ENCODE measurements around the gene EPHA8. TPM values are rescaled to one million over a fixed set of nuclear protein-coding genes. Genes with fewer than 3 reads are reported as not detected.

Gene EPHA8
- polyA plus RNA-seq, 1 experiment = not detected

DNA sequence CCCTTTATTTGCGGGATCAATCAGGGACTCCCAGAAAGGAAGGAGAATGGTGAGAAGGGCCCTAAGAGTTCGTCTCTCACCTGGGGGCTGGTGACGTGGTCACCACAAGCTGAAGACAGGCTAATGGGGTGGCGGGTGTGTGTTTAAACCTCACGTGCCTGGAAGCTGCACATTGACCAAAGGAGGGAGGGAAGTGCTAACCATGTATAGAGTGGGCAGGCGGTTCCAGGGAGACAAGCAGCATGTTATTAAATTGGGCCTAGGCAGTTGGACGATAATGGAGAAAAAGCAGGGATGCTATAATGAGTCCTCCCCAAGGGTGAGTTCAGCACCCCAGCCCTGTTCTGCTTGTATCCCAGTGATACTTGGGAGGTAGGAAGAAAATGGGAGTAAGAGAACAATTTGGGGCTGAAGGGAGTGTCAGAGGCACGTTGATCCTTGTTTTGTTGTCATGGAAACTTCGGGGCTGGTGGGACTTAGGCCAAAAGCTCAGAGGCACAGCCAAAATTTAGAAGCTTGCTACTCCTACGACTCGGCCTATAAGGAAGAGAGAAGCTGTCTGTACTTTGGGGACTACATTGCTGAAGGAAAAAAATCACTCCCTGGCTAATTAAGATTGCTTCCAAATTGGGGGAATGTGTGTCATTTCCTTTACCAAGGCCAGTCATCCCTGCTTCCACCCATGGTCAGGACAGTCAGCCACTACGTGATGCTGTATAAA, 33.2 kb upstream of the EPHA8 start:
- CTCF ChIA-PET = no interaction called here
- no peak for DNase-seq (ENCODE audit: low read depth, low spot score)
- no peaks in the 10 kb centered on the region for H3K9me3 ChIP-seq (ENCODE audit: control insufficient read depth, insufficient read depth, low read length)
- no peaks in the 10 kb centered on the region for H3K27me3 ChIP-seq (ENCODE audit: control insufficient read depth, insufficient read depth, low read length)
- no peak overlapping the region for H3K4me3 ChIP-seq (ENCODE audit: low read depth, low read length)
- no peak overlapping the region for H3K27ac ChIP-seq (ENCODE audit: low read depth, low read length)
- POLR2A ChIA-PET = interaction anchor here (0.5 kb wide), 1 partner anchor 109 kb away, joined by 3 read pairs; no protein-coding TSS in a partner anchor
- TF ChIP-seq, protein P1, sequence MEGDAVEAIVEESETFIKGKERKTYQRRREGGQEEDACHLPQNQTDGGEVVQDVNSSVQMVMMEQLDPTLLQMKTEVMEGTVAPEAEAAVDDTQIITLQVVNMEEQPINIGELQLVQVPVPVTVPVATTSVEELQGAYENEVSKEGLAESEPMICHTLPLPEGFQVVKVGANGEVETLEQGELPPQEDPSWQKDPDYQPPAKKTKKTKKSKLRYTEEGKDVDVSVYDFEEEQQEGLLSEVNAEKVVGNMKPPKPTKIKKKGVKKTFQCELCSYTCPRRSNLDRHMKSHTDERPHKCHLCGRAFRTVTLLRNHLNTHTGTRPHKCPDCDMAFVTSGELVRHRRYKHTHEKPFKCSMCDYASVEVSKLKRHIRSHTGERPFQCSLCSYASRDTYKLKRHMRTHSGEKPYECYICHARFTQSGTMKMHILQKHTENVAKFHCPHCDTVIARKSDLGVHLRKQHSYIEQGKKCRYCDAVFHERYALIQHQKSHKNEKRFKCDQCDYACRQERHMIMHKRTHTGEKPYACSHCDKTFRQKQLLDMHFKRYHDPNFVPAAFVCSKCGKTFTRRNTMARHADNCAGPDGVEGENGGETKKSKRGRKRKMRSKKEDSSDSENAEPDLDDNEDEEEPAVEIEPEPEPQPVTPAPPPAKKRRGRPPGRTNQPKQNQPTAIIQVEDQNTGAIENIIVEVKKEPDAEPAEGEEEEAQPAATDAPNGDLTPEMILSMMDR (IDR thresholded peaks at IDR 0.05; ENCODE audit: low read depth, low read length) = no peak

DNA sequence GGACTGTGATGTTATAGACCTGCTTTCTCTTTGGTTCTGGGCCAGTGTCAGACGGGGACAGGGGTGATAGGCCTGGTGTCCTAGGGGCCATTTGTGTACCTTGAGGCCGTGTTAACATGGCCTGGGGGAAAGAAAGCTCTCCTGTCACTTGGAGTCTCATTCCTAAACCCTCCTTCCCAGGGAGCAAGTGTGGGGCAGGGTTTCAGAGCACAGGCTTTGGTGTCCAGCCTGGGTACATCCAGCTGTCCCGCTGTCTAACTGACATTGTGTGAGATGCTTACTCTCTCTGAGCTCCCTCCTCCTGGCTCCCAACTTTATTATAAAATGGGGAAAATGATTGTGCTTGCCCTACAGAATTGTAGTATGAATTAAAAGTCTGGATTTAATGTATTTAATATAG, 32.6 kb upstream of the EPHA8 start:
- Histone ChIP-seq H3K27ac (ENCODE audit: low read depth, low read length) (no peak overlapping the region), H3K4me3 (ENCODE audit: low read depth, low read length) (no peak overlapping the region), H3K9me3 (ENCODE audit: control insufficient read depth, insufficient read depth, low read length) (no peaks in the 10 kb centered on the region), H3K27me3 (ENCODE audit: control insufficient read depth, insufficient read depth, low read length) (no peaks in the 10 kb centered on the region)
- no peak for DNase-seq (ENCODE audit: low read depth, low spot score)
- CTCF ChIA-PET = no interaction called here
- TF ChIP-seq, protein P1 (IDR thresholded peaks at IDR 0.05; ENCODE audit: low read depth, low read length) = no peak
- POLR2A ChIA-PET = interaction anchor here (0.5 kb wide), 1 partner anchor 110 kb away, joined by 3 read pairs; no protein-coding TSS in a partner anchor

DNA sequence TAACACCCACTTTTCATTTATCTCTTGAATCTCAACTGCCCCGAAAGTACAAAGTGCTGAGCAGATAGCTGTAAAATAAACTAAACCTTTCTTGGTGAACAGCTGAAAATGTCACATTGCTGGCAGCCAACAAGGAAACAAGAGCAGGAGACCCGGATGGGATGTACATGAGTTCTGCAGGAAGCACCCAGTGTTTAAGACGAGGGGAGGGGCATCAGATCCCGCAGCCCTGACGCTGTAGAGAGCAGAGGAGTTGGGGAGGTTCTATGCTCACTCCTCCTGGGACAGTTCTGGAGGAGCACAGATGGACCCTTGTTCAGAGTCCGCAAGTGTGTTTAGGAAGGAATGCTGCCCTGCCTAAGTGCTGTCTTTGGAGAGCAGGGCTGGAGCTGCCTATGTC, 32.0 kb upstream of the EPHA8 start:
- no peak overlapping the region for H3K27ac ChIP-seq (ENCODE audit: low read depth, low read length)
- no peak for DNase-seq (ENCODE audit: low read depth, low spot score)
- H3K27me3 ChIP-seq (ENCODE audit: control insufficient read depth, insufficient read depth, low read length) = no peaks in the 10 kb centered on the region
- ChIA-PET CTCF (no interaction called here), POLR2A (no interaction called here)
- no peak overlapping the region for H3K4me3 ChIP-seq (ENCODE audit: low read depth, low read length)
- no peaks in the 10 kb centered on the region for H3K9me3 ChIP-seq (ENCODE audit: control insufficient read depth, insufficient read depth, low read length)
- TF ChIP-seq, protein P1 (IDR thresholded peaks at IDR 0.05; ENCODE audit: low read depth, low read length) = no peak

DNA sequence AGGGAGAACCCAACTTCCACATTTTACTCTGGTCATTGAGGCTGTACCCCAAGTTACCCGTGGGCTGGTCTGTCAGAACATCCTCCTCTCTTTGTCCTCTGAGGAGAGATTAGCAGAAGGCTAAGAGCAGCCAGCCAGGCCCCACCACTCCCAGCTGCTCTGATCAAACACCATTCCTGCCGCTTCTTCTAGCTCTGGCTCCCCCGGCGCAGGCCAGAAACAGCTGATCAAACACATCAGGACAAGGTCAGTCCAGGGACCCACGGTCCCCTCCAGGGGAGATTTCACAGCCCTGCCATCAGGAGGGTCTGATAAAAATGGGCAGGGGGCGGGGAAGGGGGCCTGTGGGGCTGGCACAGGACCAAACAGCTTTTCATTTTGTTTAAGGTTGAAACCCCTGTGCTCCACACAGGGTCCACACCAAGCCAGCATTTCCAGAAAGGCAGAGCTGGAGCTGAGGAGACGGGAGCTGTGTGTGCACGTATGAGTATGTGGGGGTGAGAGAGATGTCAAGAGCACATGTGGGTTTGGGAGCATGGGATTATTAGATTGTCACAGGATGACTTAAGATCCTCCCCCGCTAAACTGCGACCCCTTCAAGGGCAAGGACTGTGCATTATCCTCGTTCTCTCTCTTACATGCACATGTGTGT, 29.9 kb upstream of the EPHA8 start:
- no peak overlapping the region for H3K27ac ChIP-seq (ENCODE audit: low read depth, low read length)
- TF ChIP-seq, protein P1 (IDR thresholded peaks at IDR 0.05; ENCODE audit: low read depth, low read length) = no peak
- no peaks in the 10 kb centered on the region for H3K27me3 ChIP-seq (ENCODE audit: control insufficient read depth, insufficient read depth, low read length)
- POLR2A ChIA-PET = no interaction called here
- H3K4me3 ChIP-seq (ENCODE audit: low read depth, low read length) = no peak overlapping the region
- no peak for DNase-seq (ENCODE audit: low read depth, low spot score)
- CTCF ChIA-PET = interaction anchor here (1.1 kb wide), 1 partner anchor 109 kb away, joined by 4 read pairs; no protein-coding TSS in a partner anchor
- no peaks in the 10 kb centered on the region for H3K9me3 ChIP-seq (ENCODE audit: control insufficient read depth, insufficient read depth, low read length)

DNA sequence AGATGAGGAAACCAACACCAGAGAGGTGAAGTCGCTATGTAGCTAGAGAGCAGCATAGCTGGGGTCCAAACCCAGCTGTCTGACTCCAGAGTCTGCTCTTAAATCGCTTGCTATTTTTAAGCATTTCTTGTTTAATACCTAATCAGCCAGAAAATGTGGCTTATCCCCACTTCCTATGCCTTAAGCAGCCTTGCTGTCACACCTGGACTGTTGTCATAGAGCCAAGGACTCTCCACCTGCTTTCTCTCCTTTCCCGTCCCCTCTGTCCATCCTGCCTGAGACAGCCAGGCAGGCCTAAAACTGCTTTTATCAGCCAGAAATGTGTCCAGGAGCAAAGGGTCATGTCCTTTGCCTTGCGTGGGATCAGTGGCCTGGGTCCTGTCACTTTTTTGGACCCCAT, 28.3 kb upstream of the EPHA8 start:
- ChIA-PET POLR2A (no interaction called here), CTCF (no interaction called here)
- Histone ChIP-seq H3K27ac (ENCODE audit: low read depth, low read length) (no peak overlapping the region), H3K27me3 (ENCODE audit: control insufficient read depth, insufficient read depth, low read length) (no peaks in the 10 kb centered on the region), H3K4me3 (ENCODE audit: low read depth, low read length) (no peak overlapping the region), H3K9me3 (ENCODE audit: control insufficient read depth, insufficient read depth, low read length) (no peaks in the 10 kb centered on the region)
- DNase-seq (ENCODE audit: low read depth, low spot score) = no peak
- TF ChIP-seq, protein P1 (IDR thresholded peaks at IDR 0.05; ENCODE audit: low read depth, low read length) = no peak
